IPS DF 4.7 (cell line): ENCODE results near the gene KLHL40.

ENCODE experiments used
- DNase-seq: peaks from one replicate; pipeline ENCODE4 v3.0.0-alpha.2; 2013; ENCODE audit warnings: low spot score; ENCODE audit errors: extremely low read depth

Gene KLHL40

DNA sequence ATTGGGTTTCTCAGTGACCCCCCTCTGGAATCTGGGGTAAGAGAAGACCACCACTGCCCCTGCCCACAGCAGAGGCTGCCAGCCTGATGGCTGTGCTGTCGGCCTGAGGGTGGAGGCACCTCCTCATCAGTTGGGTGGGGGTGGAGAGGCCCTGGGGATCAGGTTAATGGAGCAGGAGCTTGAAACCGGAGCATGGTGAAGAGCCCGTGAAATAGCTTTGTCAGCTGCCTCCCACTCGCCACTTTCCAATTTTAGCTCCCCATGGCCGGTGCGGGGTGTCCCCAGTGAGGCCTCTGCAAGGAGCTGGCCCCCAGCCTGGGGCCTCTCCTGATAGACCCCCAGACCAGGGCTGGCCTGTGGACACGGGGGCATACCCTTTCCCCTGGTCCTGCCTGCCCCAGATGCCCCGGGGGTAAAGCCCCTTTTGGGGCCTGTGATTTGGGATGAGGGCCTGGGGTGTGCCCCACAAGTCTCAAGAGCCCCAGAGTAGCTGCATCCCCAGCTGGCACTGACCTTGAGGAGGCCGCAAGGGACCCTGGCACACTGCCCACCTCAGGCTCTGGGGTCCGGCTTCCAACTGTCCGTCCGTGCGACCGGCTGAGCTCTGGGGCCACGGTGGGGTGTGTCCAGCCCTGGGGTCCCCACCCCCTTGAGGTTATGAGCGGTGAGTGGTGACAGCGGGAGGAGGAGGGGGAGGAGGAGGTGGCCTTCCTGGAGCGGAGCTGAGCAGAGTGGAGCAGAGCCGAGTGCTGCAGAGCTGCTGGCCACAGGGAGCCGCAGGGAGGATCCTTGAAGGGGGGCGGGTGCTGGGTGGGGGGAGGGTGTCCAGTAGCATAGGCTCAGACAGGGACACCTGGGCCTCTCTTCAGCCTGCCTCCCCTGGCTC lies 17.0 kb downstream of the KLHL40 start, which contains the start of gene HHATL:
Gene HHATL (minus strand): TSS at position 733 of the 886 bp plus-strand sequence. CDS start 1,972 bp downstream, outside the sequence.
- DNase-seq, result no peak

- no peak for DNase-seq
These were observed 17.8 kb downstream of the KLHL40 start for GRCh38 chr3:42702982-42703694.

DNA sequence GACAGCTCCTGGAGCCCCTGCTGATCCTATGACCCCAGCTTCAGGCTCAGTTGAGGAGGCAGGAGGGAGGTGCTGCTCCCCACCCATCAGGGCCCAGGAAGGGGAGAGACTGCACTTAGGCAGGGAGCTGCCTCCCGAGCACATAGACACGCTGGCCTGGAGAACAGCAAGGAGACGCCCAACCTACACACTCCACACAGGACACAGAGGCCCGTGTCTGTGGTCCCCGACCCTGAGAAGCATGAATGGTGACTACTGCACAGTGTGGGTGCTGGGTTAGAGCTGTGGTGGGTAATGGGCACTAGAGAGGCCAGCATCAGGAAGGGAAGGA lies 18.3 kb downstream of the KLHL40 start:
- DNase-seq, result no peak

DNA sequence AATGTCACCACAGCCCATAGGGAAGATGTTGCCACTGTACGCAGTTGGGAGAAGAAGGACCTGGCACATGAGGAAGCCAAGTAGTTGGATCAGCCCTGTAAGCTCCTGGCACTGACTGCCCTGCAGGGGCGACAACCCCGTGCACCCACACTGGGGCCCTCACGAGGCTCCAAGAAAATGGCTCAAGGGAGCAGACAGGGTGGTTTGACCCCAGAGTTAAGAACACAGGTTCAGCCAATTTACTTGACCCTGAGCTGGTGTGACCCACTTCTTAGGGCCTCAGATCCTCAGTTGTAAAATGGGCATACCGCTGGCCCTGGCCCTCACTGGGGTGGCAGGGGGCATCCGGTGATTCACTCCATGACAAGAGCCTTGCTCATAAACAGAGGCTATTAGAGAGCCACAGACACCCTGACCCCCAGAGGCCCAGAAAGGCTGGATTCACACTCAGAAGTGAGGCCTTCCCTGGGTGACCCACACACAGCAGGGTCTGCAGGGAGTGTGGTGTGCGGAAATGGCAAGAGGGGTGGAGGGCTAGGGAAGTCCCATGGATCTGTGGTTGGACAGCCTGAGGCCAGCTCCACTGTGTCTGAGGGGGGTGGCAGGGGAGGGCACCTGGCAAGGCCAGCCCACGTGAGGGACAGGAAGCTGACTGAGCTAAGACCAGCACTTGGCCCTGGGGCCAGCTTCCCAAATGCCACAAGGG lies 19.0 kb downstream of the KLHL40 start:
- no peak for DNase-seq

DNA sequence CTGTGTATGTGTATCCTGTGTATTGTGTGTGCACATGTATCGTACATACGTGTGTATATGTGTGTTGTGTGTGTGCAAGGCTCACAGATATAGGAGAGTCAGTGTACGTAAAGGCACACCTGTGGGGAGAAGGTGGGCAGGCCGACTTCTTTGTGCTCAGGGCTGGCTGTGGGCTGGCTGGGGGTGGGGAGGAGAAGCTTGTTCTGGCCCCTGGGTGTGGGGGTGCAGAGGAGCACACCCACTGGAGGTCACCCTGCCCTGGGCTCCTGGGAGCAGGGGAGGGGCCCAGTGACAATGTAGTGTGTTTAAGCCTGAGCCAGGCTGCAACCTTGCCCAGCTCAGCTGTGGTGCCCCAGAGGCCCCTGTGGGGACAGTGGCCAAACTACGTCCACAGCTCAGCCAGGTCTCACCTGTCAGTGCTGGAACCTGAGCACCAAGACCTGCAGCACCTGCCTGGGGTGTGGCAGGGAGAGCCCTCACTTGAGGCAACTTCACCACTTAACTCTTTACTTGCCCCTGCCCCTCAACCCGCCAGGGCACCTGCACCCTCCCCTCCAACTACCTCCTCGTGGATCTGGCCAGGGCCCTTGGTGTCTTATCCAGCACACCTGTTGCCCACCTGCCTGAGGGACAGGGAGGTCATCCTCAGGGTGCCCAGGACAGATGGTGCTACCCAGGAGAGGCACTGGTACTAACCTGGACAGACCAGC lies 19.9 kb downstream of the KLHL40 start:
- DNase-seq, result no peak

DNA sequence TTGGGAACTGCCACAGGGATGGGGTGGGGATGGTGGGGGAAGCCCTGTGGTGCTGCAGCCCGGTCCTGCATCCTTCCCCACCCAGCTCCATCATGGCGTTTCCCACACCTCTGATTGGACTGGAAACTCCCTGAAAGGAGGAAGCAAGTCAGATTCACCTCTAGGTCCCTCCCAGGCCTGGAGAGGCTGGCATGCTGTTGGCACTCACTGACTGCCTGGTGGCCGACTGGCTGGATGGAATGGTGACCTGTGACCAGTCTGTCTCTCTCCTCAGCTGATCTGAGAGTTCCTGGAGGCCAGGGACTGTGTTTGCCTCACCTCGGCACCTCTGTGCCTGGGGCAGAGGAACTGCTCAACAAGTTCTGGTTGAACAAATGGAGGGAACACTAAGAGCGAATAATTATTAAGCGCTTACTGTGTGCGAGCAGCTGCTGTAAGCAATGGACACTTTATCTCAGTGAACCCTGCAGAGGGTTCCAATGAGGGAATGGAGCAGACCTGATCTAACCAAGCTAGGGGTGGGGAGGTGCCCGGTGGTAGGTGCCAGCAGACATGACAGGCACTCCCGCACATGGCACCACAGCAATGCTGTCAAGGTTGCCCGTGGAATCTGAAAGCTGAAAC lies 20.7 kb downstream of the KLHL40 start:
- DNase-seq, result no peak

DNA sequence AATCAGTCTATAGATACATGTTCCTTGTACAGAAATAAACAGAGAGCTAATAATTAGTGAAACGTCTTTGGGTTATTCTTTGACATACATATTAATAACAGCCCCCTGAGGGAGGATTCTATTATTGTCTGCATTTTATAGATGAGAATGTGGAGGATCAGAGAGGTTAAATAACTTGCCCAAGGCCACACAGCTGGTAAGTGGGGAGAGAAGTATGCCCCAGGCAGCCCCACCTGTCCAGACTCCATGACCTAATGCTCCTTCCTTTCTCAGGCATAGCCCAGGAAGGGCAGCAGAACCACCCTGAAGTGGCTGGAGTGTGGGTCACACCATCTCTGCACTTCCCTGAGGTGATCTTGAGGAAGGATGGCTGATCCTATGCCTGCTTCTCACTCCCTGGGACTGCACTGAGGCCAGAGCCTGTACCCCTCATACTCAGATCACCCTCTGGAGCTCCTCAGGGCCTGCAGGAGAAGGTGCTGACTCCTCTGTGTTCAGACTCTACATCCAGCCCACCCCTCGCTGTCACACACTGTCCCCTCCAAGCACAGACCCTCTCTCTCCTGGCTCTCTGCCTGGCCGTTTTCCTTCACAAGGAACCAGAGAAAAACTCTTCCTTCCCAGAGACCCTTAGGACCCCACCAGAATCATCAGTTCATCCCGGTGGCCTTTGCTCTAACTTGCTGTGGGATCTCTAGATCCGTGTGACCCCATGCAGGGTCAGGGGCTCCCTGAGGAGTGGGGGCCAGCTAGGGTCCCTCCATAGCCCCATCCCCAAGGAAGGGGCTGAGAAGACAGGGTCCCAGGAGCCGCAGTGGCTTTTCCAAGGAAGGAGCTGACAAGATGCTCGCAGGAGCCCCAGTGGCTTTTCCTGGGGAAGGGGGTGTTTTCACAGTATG lies 21.6 kb downstream of the KLHL40 start:
- no peak for DNase-seq

GRCh38 chr3:42707620-42708355 lies 22.5 kb downstream of the KLHL40 start:
- DNase-seq, result no peak

GRCh38 chr3:42708611-42709151 lies 23.3 kb downstream of the KLHL40 start:
- no peak for DNase-seq

GRCh38 chr3:42709621-42710020 lies 24.3 kb downstream of the KLHL40 start:
- no peak for DNase-seq

DNA sequence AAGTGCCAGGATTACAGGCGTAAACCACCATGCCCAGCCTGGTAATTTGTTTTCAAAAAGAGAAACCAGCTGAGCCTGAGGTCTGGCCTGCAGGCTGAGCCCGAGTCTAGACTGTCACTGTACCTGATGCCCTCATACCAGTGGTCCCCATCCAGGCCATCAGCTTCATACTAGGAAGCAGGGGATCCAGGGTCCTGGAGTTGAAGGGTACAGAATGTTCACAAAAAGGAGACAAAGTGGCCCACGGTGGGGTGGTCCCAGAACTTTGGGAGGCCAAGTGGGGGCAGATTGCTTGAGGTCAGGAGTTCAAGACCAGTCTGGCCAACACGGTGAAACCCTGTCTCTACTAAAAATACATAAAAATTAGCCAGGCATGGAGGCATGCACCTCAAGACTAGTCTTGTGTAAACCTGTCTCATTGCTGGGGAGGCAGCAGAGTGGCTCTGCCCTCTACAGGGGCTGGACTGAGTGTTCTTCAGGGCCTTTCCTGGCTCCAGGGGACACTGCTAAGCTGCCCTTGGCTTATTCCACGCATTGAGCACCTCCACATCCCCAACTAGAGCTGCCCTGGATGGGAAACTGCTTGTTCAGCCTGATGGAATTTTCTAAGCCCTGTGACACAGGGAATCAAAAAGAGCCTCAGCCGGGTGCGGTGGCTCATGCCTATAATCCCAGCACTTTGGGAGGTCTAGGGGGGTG lies 25.1 kb downstream of the KLHL40 start:
- no peak for DNase-seq

GRCh38 chr3:42711491-42712343 lies 26.4 kb downstream of the KLHL40 start:
- DNase-seq, result no peak

- no peak for DNase-seq
These were observed 27.0 kb downstream of the KLHL40 start for GRCh38 chr3:42712344-42712648.

- no peak for DNase-seq
These were observed 27.5 kb downstream of the KLHL40 start for GRCh38 chr3:42712688-42713372.

DNA sequence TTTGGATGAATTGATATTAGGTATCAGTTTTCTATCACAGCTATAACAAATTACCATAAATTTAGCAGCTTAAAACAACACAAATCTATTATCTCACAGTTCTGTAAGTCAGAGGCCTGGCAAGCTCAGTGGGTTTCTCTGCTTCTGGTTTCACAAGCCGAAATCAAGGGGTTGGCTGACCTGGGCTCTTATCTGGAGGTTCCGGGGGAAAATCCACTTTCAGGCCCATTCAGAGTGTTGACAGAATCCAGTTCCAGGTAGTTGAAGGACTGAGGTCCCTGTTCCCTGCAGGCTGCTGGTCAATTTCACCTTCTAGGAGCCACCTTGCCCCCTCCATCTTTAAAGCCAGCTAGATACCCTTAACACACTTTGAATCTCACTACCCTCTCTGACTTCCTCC lies 28.4 kb downstream of the KLHL40 start:
- DNase-seq, result no peak

DNA sequence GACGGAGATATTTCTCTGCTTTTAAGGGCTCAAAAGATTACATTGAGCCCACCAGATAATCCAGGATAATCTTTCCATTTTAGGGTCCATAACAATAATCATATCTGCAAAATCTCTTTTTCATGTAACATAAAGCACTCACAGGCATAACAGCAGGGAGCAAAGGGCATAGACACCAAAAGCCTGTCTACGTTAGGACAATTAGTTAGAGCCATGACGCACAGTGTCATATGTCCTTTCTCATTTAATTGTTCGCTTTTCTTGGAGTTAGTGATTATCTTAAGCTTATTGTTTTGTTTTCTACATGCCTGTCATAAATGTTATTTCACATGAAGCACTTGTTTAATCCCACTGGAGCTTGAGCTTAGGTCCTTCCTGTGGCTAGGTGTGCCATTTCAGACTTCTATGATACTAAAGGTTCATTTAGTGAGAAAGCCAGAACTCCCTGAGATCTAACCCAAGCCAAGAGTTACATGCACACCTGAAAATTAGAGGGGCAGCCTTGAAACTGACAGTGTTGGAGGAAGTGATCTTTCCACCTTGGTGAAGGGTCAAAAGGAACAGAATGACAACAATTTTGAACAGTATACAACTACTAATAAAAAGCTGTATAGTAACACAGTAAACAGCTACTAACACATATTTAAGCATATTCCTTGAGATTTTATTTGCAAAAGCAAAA lies 29.0 kb downstream of the KLHL40 start:
- DNase-seq, result no peak
